PC-9 (cell line): ENCODE measurements around the gene BRD3OS. TPM values are rescaled to one million over a fixed set of nuclear protein-coding genes. Genes with fewer than 3 reads are reported as not detected.

Experiments
- BruUV-seq: library from RNA; stranded (reverse); fragments of 400-500 nt; replicated peaks from 2 replicates; lab custom pipeline; 2021; lab: Mats Ljungman, UMichigan
- CTCF ChIA-PET: fragments of 300-600 bp; sonication (Branson Sonifier 250); formaldehyde crosslinking; loops from one replicate; lab custom pipeline; 2022; ENCODE audit warnings: antibody characterized with exemption; lab: Charles Lee
- POLR2A ChIA-PET: fragments of 300-600 bp; sonication (Branson Sonifier 250); formaldehyde crosslinking; loops from one replicate; lab custom pipeline; 2022; ENCODE audit warnings: antibody characterized with exemption; ENCODE audit not compliant: unreplicated experiment; lab: Charles Lee
- DNase-seq, 2 experiments: peaks; one replicate each; pipeline versions ENCODE4 v3.0.0 to v3.0.0-alpha.2; 2015 to 2022; ENCODE audit warnings: mixed read lengths in 1 of 2
- H2AFZ ChIP-seq: fragments of 200-600 bp; sonication (generic); 2 replicates; pipeline ENCODE4 v1.8.1; 2017; ENCODE audit warnings: antibody characterized with exemption
- H3F3A ChIP-seq: fragments of 200-600 bp; sonication (generic); 2 replicates; pipeline ENCODE4 v1.8.1; 2017; ENCODE audit warnings: antibody characterized with exemption, mild to moderate bottlenecking, low read depth; ENCODE audit not compliant: insufficient read depth
- H3K27ac ChIP-seq: fragments of 200-600 bp; sonication (generic); 2 replicates; pipeline ENCODE4 v1.6.1; 2016; ENCODE audit warnings: mixed run types
- H3K27me3 ChIP-seq: fragments of 200-600 bp; sonication (generic); 2 replicates; pipeline ENCODE4 v1.6.1; 2016; ENCODE audit warnings: low read depth, mixed run types; ENCODE audit not compliant: insufficient read depth
- H3K36me3 ChIP-seq: fragments of 200-600 bp; sonication (generic); 2 replicates; pipeline ENCODE4 v1.6.1; 2016; ENCODE audit warnings: low read depth, mixed run types
- H3K4me1 ChIP-seq: fragments of 200-600 bp; sonication (generic); replicated peaks from 2 replicates; pipeline ENCODE4 v1.6.1; 2016; ENCODE audit warnings: mixed run types; ENCODE audit not compliant: insufficient read depth
- H3K4me2 ChIP-seq: fragments of 200-600 bp; sonication (generic); 2 replicates; pipeline ENCODE4 v1.6.1; 2017; ENCODE audit warnings: mixed run types
- H3K4me3 ChIP-seq: fragments of 200-600 bp; sonication (generic); 2 replicates; pipeline ENCODE4 v1.6.1; 2016; ENCODE audit warnings: mixed run types
- H3K79me2 ChIP-seq: fragments of 200-600 bp; sonication (generic); 2 replicates; pipeline ENCODE4 v1.6.1; 2017; ENCODE audit warnings: low read depth, mixed run types
- H3K9me2 ChIP-seq: fragments of 200-600 bp; sonication (generic); 2 replicates; pipeline ENCODE4 v1.8.1; 2017; ENCODE audit warnings: mild to moderate bottlenecking; ENCODE audit not compliant: insufficient read depth
- H3K9me3 ChIP-seq: fragments of 200-600 bp; sonication (generic); 2 replicates; pipeline ENCODE4 v1.8.1; 2016; ENCODE audit warnings: low read depth; ENCODE audit not compliant: insufficient read depth
- H4K20me1 ChIP-seq: fragments of 200-600 bp; sonication (generic); 2 replicates; pipeline ENCODE4 v1.8.1; 2017; ENCODE audit not compliant: insufficient read depth
- CTCF ChIP-seq: fragments of 200-600 bp; sonication (generic); conservative IDR thresholded peaks from 2 replicates; pipeline ENCODE4 v1.6.1; 2017; ENCODE audit warnings: mixed run types, antibody characterized with exemption, mild to moderate bottlenecking, moderate library complexity
- EZH2 ChIP-seq: fragments of 200-600 bp; sonication (generic); IDR thresholded peaks from 2 replicates; pipeline ENCODE4 v1.8.0; 2017; ENCODE audit warnings: antibody characterized with exemption, low read depth
- intact Hi-C: fragments of 100-400 bp; cut with micrococcal nuclease; formaldehyde crosslinking; loops from one replicate; pipeline ENCODE4 v1.10.0; 2022; ENCODE audit not compliant: unreplicated experiment
- total RNA-seq: library from RNA; stranded (reverse); gene quantifications from 2 replicates; pipeline ENCODE4 v1.2.3, GENCODE V29; 2021

Gene BRD3OS
- total RNA-seq, 1 experiment from 2014 or later, result 26.2 TPM

- H3K9me3 ChIP-seq, result no peaks in the 10 kb centered on the region
- H3K27me3 ChIP-seq, result no peaks in the 10 kb centered on the region
- no peak overlapping the region for H3K4me2 ChIP-seq
- DNase-seq, result no peak
- no peaks in the 10 kb centered on the region for H3K36me3 ChIP-seq
- intact Hi-C loops, result no loop called here
- CTCF ChIA-PET, result no interaction called here
- H3K9me2 ChIP-seq, result no peaks in the 10 kb centered on the region
- H3K4me3 ChIP-seq, result no peak overlapping the region
- peaks cover 72% of the 10 kb centered on the region for H4K20me1 ChIP-seq
- peaks cover 36% of the 10 kb centered on the region; the same call in 1 of the 2 replicates for H3K79me2 ChIP-seq
- no peaks in the 10 kb centered on the region for H3K4me1 ChIP-seq
- 0 out of 2 replicates have a peak, but pooled peaks cover 2% of the 10 kb centered on the region for H3F3A ChIP-seq
- H3K27ac ChIP-seq, result no peak overlapping the region
- BruUV-seq, result no TSS peak
- no peak for TF ChIP-seq CTCF
- TF ChIP-seq EZH2, result no peak
- POLR2A ChIA-PET, result no interaction called here
- H2AFZ ChIP-seq, result no peak overlapping the region
Observed at GRCh38 chr9:133982971-133983720, 42.1 kb upstream of the BRD3OS start.

- BruUV-seq, result no TSS peak
- Histone ChIP-seq H3K4me3 (no peak overlapping the region), H3K36me3 (no peaks in the 10 kb centered on the region), H3K27me3 (no peaks in the 10 kb centered on the region), H4K20me1 (peaks cover 72% of the 10 kb centered on the region), H3K4me2 (no peak overlapping the region), H3K27ac (no peak overlapping the region), H3F3A (peaks cover 5% of the 10 kb centered on the region; the same call in 1 of the 2 replicates), H3K79me2 (peaks cover 52% of the 10 kb centered on the region), H2AFZ (no peak overlapping the region), H3K9me3 (no peaks in the 10 kb centered on the region), H3K4me1 (peaks cover 11% of the 10 kb centered on the region), H3K9me2 (no peaks in the 10 kb centered on the region)
- DNase-seq, result no peak
- ChIA-PET POLR2A (no interaction called here), CTCF (no interaction called here)
- intact Hi-C loops, result no loop called here
- TF ChIP-seq CTCF (no peak), EZH2 (no peak)
Observed at GRCh38 chr9:133986061-133986460, 39.2 kb upstream of the BRD3OS start.

- no peak for TF ChIP-seq CTCF
- TF ChIP-seq EZH2, result no peak
- Histone ChIP-seq H2AFZ (no peak overlapping the region), H3K9me2 (no peaks in the 10 kb centered on the region), H3K4me1 (peaks cover 11% of the 10 kb centered on the region), H3K36me3 (no peaks in the 10 kb centered on the region), H4K20me1 (peaks cover 65% of the 10 kb centered on the region), H3F3A (peaks cover 5% of the 10 kb centered on the region; the same call in 1 of the 2 replicates), H3K4me3 (no peak overlapping the region), H3K27ac (no peak overlapping the region), H3K9me3 (no peaks in the 10 kb centered on the region), H3K4me2 (no peak overlapping the region), H3K27me3 (no peaks in the 10 kb centered on the region), H3K79me2 (peaks cover 54% of the 10 kb centered on the region)
- DNase-seq, result no peak
- ChIA-PET CTCF (no interaction called here), POLR2A (no interaction called here)
- no TSS peak for BruUV-seq
- intact Hi-C loops, result no loop called here
Observed at GRCh38 chr9:133986774-133987445, 38.4 kb upstream of the BRD3OS start.
